ENCODE data around the gene CHN2. TPM values are rescaled to one million over a fixed set of nuclear protein-coding genes. Genes with fewer than 3 reads are reported as not detected.
A peak's percentile ranks its signal among the peaks of the same experiment; 100 is the strongest.

The CHN2 gene
- polyA plus RNA-seq, 1 donor from 2014 or later = 136 TPM

DNA sequence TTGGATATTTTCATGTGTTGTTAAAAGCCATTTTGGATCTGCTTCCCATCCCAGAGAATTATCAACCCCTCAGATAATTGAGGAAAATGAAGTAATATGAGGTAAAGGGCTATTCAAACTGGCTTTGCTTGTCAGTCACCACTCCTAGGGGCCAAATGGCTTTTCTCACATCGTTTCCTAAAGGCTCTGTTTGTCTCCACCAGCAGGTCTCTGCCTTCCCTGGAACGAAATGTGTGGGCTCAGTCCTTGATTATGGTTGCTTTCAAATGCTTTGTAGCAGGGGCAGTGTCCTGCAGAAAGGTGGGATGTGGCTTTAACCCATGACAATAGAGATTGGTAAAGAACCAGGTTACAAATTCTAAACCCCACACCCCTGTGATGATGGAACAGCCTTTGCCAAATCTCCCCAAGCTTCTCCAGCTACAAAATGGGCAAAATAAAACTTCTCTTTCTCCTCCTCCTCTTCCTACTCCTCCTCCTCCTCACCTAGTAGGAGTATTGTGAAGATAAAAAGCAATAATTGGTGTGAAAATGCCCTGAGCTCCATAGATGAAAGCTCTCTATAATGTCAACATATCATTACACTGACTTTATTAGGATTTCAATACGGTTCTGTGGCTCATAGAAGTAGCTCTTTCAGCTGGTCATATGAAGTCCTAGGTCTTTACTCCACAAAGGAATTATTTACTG is 127.6 kb downstream of the CHN2 start:
- H3K4me2 ChIP-seq (ENCODE audit: low read length) = no peak overlapping the region

DNA sequence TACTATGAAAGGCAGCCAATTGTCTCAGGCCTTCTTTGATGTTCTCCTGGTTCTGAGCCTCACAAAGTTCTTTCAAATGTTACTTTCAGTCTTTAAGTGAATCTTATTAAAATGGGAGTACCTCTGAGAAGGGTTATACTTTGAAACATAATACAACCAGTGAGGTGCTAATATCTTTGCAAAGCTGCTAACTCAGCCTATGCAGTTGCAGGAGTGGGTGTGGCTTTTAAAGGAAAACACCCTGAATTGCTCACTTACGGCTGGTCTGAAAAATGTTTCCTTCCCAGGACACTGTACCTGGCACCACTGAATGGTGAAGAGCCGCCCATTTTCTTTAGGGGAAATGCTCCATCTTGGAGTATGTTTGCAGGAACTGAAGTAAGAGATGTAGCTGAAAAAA is 130.9 kb downstream of the CHN2 start:
- Histone ChIP-seq H3K27ac (ENCODE audit: low read length) (no peak overlapping the region), H3K4me3 (ENCODE audit: low read length) (no peak overlapping the region), H3K9me3 (ENCODE audit: low read length) (no peaks in the 10 kb centered on the region), H3K9me2 (ENCODE audit: insufficient read depth, low read length) (no peaks in the 10 kb centered on the region), H3K9ac (ENCODE audit: low read length) (no peak overlapping the region), H3F3A (ENCODE audit: insufficient read depth, low read length, poor library complexity, severe bottlenecking) (no peaks in the 10 kb centered on the region), H4K20me1 (ENCODE audit: insufficient read depth) (no peaks in the 10 kb centered on the region), H3K27me3 (ENCODE audit: insufficient read depth, low read depth, low read length) (no peaks in the 10 kb centered on the region), H3K36me3 (ENCODE audit: insufficient read depth, low read length) (no peaks in the 10 kb centered on the region), H3K4me2 (ENCODE audit: low read length) (no peak overlapping the region), H2AFZ (ENCODE audit: low read depth, low read length) (no peak overlapping the region), H3K79me2 (replicated peaks; ENCODE audit: insufficient read depth, low read length) (peaks cover 13% of the 10 kb centered on the region)
- no peak for TF ChIP-seq TAF1 (IDR thresholded peaks at IDR 0.05; ENCODE audit: low read depth)
- TF ChIP-seq MXI1 (conservative IDR thresholded peaks at IDR 0.05; ENCODE audit: poor library complexity, severe bottlenecking) = no peak
- TF ChIP-seq, protein P1, sequence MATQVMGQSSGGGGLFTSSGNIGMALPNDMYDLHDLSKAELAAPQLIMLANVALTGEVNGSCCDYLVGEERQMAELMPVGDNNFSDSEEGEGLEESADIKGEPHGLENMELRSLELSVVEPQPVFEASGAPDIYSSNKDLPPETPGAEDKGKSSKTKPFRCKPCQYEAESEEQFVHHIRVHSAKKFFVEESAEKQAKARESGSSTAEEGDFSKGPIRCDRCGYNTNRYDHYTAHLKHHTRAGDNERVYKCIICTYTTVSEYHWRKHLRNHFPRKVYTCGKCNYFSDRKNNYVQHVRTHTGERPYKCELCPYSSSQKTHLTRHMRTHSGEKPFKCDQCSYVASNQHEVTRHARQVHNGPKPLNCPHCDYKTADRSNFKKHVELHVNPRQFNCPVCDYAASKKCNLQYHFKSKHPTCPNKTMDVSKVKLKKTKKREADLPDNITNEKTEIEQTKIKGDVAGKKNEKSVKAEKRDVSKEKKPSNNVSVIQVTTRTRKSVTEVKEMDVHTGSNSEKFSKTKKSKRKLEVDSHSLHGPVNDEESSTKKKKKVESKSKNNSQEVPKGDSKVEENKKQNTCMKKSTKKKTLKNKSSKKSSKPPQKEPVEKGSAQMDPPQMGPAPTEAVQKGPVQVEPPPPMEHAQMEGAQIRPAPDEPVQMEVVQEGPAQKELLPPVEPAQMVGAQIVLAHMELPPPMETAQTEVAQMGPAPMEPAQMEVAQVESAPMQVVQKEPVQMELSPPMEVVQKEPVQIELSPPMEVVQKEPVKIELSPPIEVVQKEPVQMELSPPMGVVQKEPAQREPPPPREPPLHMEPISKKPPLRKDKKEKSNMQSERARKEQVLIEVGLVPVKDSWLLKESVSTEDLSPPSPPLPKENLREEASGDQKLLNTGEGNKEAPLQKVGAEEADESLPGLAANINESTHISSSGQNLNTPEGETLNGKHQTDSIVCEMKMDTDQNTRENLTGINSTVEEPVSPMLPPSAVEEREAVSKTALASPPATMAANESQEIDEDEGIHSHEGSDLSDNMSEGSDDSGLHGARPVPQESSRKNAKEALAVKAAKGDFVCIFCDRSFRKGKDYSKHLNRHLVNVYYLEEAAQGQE (IDR thresholded peaks at IDR 0.05; ENCODE audit: borderline replicate concordance) = no peak
- TF ChIP-seq EZH2 (IDR thresholded peaks at IDR 0.05; ENCODE audit: borderline replicate concordance, insufficient read depth, low read length, poor library complexity, severe bottlenecking) = no peak
- TF ChIP-seq RAD21 (conservative IDR thresholded peaks at IDR 0.05) = no peak
- TF ChIP-seq, protein P2, sequence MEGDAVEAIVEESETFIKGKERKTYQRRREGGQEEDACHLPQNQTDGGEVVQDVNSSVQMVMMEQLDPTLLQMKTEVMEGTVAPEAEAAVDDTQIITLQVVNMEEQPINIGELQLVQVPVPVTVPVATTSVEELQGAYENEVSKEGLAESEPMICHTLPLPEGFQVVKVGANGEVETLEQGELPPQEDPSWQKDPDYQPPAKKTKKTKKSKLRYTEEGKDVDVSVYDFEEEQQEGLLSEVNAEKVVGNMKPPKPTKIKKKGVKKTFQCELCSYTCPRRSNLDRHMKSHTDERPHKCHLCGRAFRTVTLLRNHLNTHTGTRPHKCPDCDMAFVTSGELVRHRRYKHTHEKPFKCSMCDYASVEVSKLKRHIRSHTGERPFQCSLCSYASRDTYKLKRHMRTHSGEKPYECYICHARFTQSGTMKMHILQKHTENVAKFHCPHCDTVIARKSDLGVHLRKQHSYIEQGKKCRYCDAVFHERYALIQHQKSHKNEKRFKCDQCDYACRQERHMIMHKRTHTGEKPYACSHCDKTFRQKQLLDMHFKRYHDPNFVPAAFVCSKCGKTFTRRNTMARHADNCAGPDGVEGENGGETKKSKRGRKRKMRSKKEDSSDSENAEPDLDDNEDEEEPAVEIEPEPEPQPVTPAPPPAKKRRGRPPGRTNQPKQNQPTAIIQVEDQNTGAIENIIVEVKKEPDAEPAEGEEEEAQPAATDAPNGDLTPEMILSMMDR (IDR thresholded peaks at IDR 0.05; ENCODE audit: poor library complexity, severe bottlenecking) = no peak
- no peak for TF ChIP-seq POLR2AphosphoS5 (IDR thresholded peaks at IDR 0.05)
- TF ChIP-seq SMC3 (conservative IDR thresholded peaks at IDR 0.05; ENCODE audit: poor library complexity) = no peak
- no peak for TF ChIP-seq EP300 (conservative IDR thresholded peaks at IDR 0.05; ENCODE audit: poor library complexity, severe bottlenecking)

More for the DNA sequence above, 127.6 kb downstream of the CHN2 start:
- H3K79me2 ChIP-seq (replicated peaks; ENCODE audit: insufficient read depth, low read length) = peaks cover 10% of the 10 kb centered on the region
- no peak overlapping the region for H2AFZ ChIP-seq (ENCODE audit: low read depth, low read length)
- TF ChIP-seq, protein P2 (IDR thresholded peaks at IDR 0.05; ENCODE audit: poor library complexity, severe bottlenecking) = no peak
- TF ChIP-seq EZH2 (IDR thresholded peaks at IDR 0.05; ENCODE audit: borderline replicate concordance, insufficient read depth, low read length, poor library complexity, severe bottlenecking) = no peak
- TF ChIP-seq RAD21 (conservative IDR thresholded peaks at IDR 0.05) = no peak
- no peak for TF ChIP-seq MXI1 (conservative IDR thresholded peaks at IDR 0.05; ENCODE audit: poor library complexity, severe bottlenecking)
- TF ChIP-seq POLR2AphosphoS5 (IDR thresholded peaks at IDR 0.05) = peak; percentile 35
- no peak for TF ChIP-seq EP300 (conservative IDR thresholded peaks at IDR 0.05; ENCODE audit: poor library complexity, severe bottlenecking)
- TF ChIP-seq SMC3 (conservative IDR thresholded peaks at IDR 0.05; ENCODE audit: poor library complexity) = no peak
- no peak overlapping the region for H3K4me3 ChIP-seq (ENCODE audit: low read length)
- H3K9ac ChIP-seq (ENCODE audit: low read length) = no peak overlapping the region
- no peak overlapping the region for H3K27ac ChIP-seq (ENCODE audit: low read length)
- no peaks in the 10 kb centered on the region for H3K9me3 ChIP-seq (ENCODE audit: low read length)
- H3F3A ChIP-seq (ENCODE audit: insufficient read depth, low read length, poor library complexity, severe bottlenecking) = no peaks in the 10 kb centered on the region
- no peaks in the 10 kb centered on the region for H3K36me3 ChIP-seq (ENCODE audit: insufficient read depth, low read length)
- no peaks in the 10 kb centered on the region for H4K20me1 ChIP-seq (ENCODE audit: insufficient read depth)
- no peaks in the 10 kb centered on the region for H3K27me3 ChIP-seq (ENCODE audit: insufficient read depth, low read depth, low read length)
- H3K9me2 ChIP-seq (ENCODE audit: insufficient read depth, low read length) = no peaks in the 10 kb centered on the region
